ENCODE results near the gene SHMT1.
"Not testable (repeated sequence)": the region's sequence is repeated elsewhere in the genome, so short reads cannot be mapped to it uniquely, and the experiment has no call there.

The SHMT1 gene

DNA sequence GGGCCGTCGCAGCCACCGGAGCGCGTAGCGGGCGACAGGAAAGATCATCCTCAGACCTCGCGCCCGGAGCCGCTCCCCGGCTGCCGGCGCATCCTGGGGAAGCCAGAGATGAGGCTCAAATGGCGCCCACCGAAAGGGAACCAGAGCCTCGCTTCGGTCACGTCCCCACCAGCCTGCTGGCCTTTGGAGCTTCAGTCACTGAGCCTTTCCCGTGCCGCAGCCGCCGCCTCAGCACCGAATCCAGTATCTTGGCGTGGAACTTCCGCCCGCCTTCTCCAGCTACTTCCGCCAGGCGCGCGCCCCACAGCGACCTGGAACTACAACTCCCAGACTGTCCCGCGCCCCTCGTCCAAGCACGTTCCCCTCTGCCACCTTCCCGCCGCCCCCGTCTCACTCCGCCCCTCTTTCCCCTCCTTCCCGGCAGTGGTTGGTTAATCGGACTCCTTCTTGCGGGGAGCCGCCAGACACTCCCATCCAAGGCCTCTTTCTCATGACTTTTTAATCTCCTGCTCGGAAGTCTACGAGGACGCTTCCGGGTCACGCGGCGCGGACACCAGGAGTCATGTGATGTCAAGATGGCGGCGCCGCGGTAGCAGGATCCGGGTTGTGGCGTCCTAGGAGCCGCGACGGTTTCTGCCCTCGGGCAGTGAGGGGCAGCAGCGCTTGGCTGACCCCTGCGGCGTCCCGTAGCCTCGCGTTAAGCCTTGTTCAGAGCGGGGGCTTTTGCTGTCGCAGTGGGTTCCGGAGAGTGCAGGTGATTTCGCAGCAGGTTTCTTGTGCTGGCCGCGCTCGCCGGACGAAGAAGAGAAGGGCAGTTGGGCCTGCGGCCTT lies 48.4 kb downstream of the SHMT1 start, which contains the start of the genes SMCR8 and TOP3A:
SMCR8 (plus strand) TSS at position 563 of the 831 bp plus-strand sequence. CDS start 497 bp downstream, outside the sequence.
TOP3A (minus strand) TSS at position 264 of the 831 bp plus-strand sequence; CDS start at position 48, 216 bp downstream.
- Histone ChIP-seq H3K9ac (peak within 1 kb of the TSS; percentile 95), H3K9me3 (no peaks in the 10 kb centered on the region), H3K36me3 (peaks cover 70% of the 10 kb centered on the region), H3K4me1 (peaks cover 74% of the 10 kb centered on the region), H3K27ac (peak within 1 kb of the TSS; percentile 91), H3K27me3 (no peaks in the 10 kb centered on the region), H3K4me2 (peak within 1 kb of the TSS; percentile 94), H3K4me3 (peak within 1 kb of the TSS; percentile 93), H4K20me1 (peaks cover 80% of the 10 kb centered on the region)
- no peak for TF ChIP-seq Cebpa-rat (IDR thresholded peaks at IDR 0.05)

DNA sequence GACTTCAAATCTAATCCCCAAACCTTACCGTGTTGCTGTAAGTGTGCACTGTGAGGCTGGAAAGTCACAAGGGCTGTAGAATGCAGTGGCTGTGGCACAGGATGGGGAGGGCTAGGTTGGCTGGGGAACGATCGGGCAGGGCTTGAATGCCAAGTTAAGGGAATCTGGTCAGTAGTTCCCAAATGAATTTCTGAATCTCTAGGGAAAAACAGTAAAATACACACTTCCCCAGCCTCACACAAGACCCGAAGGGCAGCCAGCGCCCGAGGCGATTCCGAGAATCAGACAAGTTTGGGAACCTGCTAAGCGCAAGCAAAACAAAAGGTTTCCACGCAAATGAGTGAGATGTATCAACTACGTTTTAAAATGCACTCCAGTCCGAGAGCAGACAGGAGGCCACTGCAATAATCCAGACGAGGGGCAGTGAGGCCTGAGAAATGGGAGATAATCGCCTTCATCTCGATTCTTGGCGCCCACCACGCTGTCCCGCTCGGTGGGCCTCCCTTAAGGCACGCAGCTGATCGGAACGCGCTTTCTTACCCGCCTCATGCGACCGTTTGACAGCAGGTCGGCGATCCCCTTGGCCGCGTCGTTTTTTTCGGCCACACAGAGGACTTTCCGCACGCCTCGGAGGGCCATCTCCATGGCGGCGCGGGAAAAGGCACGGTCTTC lies 49.2 kb downstream of the SHMT1 start:
- Histone ChIP-seq H3K4me3 (peak overlapping the region; percentile 93), H3K9me3 (no peaks in the 10 kb centered on the region), H3K27ac (peak overlapping the region; percentile 91), H3K36me3 (peaks cover 70% of the 10 kb centered on the region), H4K20me1 (peaks cover 80% of the 10 kb centered on the region), H3K9ac (peak overlapping the region; percentile 95), H3K4me2 (peak overlapping the region; percentile 80), H3K27me3 (no peaks in the 10 kb centered on the region), H3K4me1 (peaks cover 66% of the 10 kb centered on the region)
- no peak for TF ChIP-seq Cebpa-rat (IDR thresholded peaks at IDR 0.05)

- no peak overlapping the region for H3K4me2 ChIP-seq
- no peak overlapping the region for H3K9ac ChIP-seq
- no peak for TF ChIP-seq Cebpa-rat (IDR thresholded peaks at IDR 0.05)
- H3K9me3 ChIP-seq = no peaks in the 10 kb centered on the region
- H3K27me3 ChIP-seq = no peaks in the 10 kb centered on the region
- no peak overlapping the region for H3K4me3 ChIP-seq
- H4K20me1 ChIP-seq = peaks cover 87% of the 10 kb centered on the region
- H3K4me1 ChIP-seq = peaks cover 29% of the 10 kb centered on the region
- H3K27ac ChIP-seq = no peak overlapping the region
- peaks cover 87% of the 10 kb centered on the region for H3K36me3 ChIP-seq
Measured at GRCh38 chr17:18309202-18309601, 54.1 kb downstream of the SHMT1 start.

DNA sequence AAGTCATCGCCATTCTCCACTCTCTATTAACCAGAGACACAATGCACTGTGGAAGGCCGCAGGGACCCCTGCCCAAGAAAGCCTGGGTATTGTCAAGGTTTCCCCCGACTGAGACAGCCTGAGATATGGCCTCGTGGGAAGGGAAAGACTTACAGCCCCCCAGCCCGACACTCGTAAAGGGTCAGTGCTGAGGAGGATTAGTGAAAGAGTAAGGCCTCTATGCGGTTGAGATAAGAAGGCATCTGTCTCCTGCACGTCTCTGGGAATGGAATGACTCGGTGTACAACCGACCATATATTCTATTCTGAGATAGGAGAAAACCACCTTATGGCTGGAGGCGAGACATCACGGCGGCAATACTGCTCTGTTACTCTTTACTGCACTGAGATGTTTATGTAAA lies 60.1 kb downstream of the SHMT1 start:
- not testable (repeated sequence) for H3K4me1 ChIP-seq, H3K4me3 ChIP-seq, H3K9ac ChIP-seq, H3K27me3 ChIP-seq, H3K4me2 ChIP-seq, H3K27ac ChIP-seq, H3K9me3 ChIP-seq
- peaks cover 95% of the 10 kb centered on the region for H3K36me3 ChIP-seq
- H4K20me1 ChIP-seq = peaks cover 38% of the 10 kb centered on the region

GRCh38 chr17:18300725-18301480 lies 62.4 kb downstream of the SHMT1 start:
- Histone ChIP-seq H3K36me3 (peaks cover 87% of the 10 kb centered on the region), H3K27me3 (no peaks in the 10 kb centered on the region), H3K9me3 (no peaks in the 10 kb centered on the region), H4K20me1 (peaks cover 18% of the 10 kb centered on the region; the same call in 1 of the 2 replicates), H3K4me2 (no peak overlapping the region), H3K4me3 (no peak overlapping the region), H3K27ac (no peak overlapping the region), H3K9ac (no peak overlapping the region), H3K4me1 (no peaks in the 10 kb centered on the region)
- no peak for TF ChIP-seq Cebpa-rat (IDR thresholded peaks at IDR 0.05)

DNA sequence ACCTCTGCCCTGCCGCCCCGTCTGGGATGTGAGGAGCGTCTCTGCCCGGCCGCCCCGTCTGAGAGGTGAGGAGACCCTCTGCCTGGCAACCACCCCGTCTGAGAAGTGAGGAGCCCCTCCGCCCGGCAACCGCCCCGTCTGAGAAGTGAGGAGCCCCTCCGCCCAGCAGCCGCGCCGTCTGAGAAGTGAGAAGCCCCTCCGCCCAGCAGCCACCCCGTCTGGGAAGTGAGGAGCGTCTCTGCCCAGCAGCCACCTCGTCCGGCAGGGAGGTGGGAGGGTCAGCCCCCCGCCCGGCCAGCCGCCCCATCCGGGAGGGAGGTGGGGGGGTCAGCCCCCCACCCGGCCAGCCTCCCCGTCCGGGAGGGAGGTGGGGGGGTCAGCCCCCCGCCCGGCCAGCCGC lies 65.3 kb downstream of the SHMT1 start:
- peaks cover 87% of the 10 kb centered on the region for H3K36me3 ChIP-seq
- not testable (repeated sequence) for H3K4me3 ChIP-seq, H3K9me3 ChIP-seq, H3K9ac ChIP-seq, H4K20me1 ChIP-seq, H3K27me3 ChIP-seq, H3K4me2 ChIP-seq, H3K4me1 ChIP-seq, H3K27ac ChIP-seq

GRCh38 chr17:18291718-18292540 lies 71.4 kb downstream of the SHMT1 start:
- Histone ChIP-seq H3K27me3 (no peaks in the 10 kb centered on the region), H3K4me2 (no peak overlapping the region), H3K4me3 (no peak overlapping the region), H3K4me1 (no peaks in the 10 kb centered on the region), H3K9ac (no peak overlapping the region), H4K20me1 (peaks cover 15% of the 10 kb centered on the region; the same call in 1 of the 2 replicates), H3K9me3 (no peaks in the 10 kb centered on the region), H3K27ac (no peak overlapping the region), H3K36me3 (peaks cover 98% of the 10 kb centered on the region)
- TF ChIP-seq Cebpa-rat (IDR thresholded peaks at IDR 0.05) = no peak

- TF ChIP-seq Cebpa-rat (IDR thresholded peaks at IDR 0.05) = no peak
- Histone ChIP-seq H3K4me2 (no peak overlapping the region), H4K20me1 (peaks cover 31% of the 10 kb centered on the region), H3K9ac (no peak overlapping the region), H3K4me3 (no peak overlapping the region), H3K36me3 (peaks cover 98% of the 10 kb centered on the region), H3K9me3 (no peaks in the 10 kb centered on the region), H3K27me3 (no peaks in the 10 kb centered on the region), H3K4me1 (no peaks in the 10 kb centered on the region), H3K27ac (no peak overlapping the region)
Measured at GRCh38 chr17:18285296-18285695, 78.1 kb downstream of the SHMT1 start.

DNA sequence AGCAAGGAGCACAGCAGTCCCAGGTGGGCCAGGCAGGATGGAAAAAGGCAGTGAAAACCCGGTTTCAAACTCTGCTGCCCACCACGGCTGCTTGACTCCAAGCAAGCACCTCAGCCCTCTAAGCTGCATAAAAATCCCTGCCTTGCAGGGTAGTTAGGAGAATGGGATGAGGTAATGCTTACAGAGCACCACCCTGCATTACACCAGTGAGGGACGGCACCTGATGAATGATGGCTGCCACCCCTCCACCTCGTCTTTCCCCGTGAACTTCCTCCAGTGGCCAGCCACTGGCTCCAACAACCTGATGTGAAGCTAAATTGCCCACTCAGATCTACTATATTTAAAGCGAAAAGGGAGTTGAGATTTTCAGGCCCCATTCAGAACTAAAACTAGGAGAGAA lies 81.6 kb downstream of the SHMT1 start:
- Histone ChIP-seq H3K36me3 (peaks cover 100% of the 10 kb centered on the region), H3K27ac (no peak overlapping the region), H3K4me3 (no peak overlapping the region), H3K9me3 (no peaks in the 10 kb centered on the region), H4K20me1 (peaks cover 39% of the 10 kb centered on the region), H3K4me2 (no peak overlapping the region), H3K27me3 (no peaks in the 10 kb centered on the region), H3K9ac (no peak overlapping the region), H3K4me1 (no peaks in the 10 kb centered on the region)
- no peak for TF ChIP-seq Cebpa-rat (IDR thresholded peaks at IDR 0.05)
